Colonic mucosa (tissue), 4 donors: ENCODE results near the gene TINCR. TPM values are rescaled to one million over a fixed set of nuclear protein-coding genes. Genes with fewer than 3 reads are reported as not detected.

Source experiments
- DNase-seq: peaks from one replicate; pipeline ENCODE4 v3.0.0-alpha.2; 2020
- H3K27ac ChIP-seq: fragments of 200-600 bp; one replicate; pipeline ENCODE4 v1.8.0; 2021
- H3K27me3 ChIP-seq: fragments of 200-600 bp; one replicate; pipeline ENCODE4 v1.8.0; 2021
- H3K36me3 ChIP-seq: fragments of 200-600 bp; one replicate; pipeline ENCODE4 v1.8.0; 2021
- H3K4me1 ChIP-seq: fragments of 200-600 bp; one replicate; pipeline ENCODE4 v1.8.0; 2021; ENCODE audit warnings: mild to moderate bottlenecking
- H3K4me3 ChIP-seq: fragments of 200-600 bp; one replicate; pipeline ENCODE4 v1.8.0; 2021
- H3K9ac ChIP-seq, 2 donors: one replicate each; pipeline ENCODE4 v1.7.0; 2013; ENCODE audit warnings: control low read depth in 2 of 2, low read depth in 2 of 2, low read length in 2 of 2
- H3K9me3 ChIP-seq: fragments of 200-600 bp; one replicate; pipeline ENCODE4 v1.8.0; 2021
- intact Hi-C: fragments of 100-400 bp; cut with DNase I; formaldehyde crosslinking; loops from one replicate; pipeline ENCODE4 v1.14.1; 2022
- total RNA-seq, 2 donors: library from RNA; stranded (reverse); fragmentation: NEBNext Ultra II Directional in 1 of 2; extraction: Animal tissue kit (Norgen Biotek cat#: 25700) in 1 of 2; gene quantifications; one replicate each; pipeline ENCODE4 v1.2.1, GENCODE V29; 2021
- TF ChIP-seq, protein P1 (sequence below): fragments of 200-600 bp; IDR thresholded peaks from one replicate; pipeline ENCODE4 v1.8.0; 2022; ENCODE audit warnings: antibody characterized with exemption, mild to moderate bottlenecking
- donor health status: healthy.
- donor health status: DM: no; HTN: no; CAD: no.
- donor health status: DM: no; HTN: no; CAD: no.

Gene TINCR
- total RNA-seq, 2 donors from 2014 or later: 2.2 to 4.4 TPM

- intact Hi-C loops: no loop called here
- Histone ChIP-seq H3K9ac (no peak overlapping the region), H3K4me1 (no peaks in the 10 kb centered on the region), H3K27ac (no peak overlapping the region), H3K9me3 (no peaks in the 10 kb centered on the region), H3K4me3 (no peak overlapping the region), H3K27me3 (no peaks in the 10 kb centered on the region), H3K36me3 (no peaks in the 10 kb centered on the region)
- no peak for DNase-seq
- TF ChIP-seq, protein P1, sequence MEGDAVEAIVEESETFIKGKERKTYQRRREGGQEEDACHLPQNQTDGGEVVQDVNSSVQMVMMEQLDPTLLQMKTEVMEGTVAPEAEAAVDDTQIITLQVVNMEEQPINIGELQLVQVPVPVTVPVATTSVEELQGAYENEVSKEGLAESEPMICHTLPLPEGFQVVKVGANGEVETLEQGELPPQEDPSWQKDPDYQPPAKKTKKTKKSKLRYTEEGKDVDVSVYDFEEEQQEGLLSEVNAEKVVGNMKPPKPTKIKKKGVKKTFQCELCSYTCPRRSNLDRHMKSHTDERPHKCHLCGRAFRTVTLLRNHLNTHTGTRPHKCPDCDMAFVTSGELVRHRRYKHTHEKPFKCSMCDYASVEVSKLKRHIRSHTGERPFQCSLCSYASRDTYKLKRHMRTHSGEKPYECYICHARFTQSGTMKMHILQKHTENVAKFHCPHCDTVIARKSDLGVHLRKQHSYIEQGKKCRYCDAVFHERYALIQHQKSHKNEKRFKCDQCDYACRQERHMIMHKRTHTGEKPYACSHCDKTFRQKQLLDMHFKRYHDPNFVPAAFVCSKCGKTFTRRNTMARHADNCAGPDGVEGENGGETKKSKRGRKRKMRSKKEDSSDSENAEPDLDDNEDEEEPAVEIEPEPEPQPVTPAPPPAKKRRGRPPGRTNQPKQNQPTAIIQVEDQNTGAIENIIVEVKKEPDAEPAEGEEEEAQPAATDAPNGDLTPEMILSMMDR: no peak
Observed at GRCh38 chr19:5522106-5522505, 45.6 kb downstream of the TINCR start.

DNA sequence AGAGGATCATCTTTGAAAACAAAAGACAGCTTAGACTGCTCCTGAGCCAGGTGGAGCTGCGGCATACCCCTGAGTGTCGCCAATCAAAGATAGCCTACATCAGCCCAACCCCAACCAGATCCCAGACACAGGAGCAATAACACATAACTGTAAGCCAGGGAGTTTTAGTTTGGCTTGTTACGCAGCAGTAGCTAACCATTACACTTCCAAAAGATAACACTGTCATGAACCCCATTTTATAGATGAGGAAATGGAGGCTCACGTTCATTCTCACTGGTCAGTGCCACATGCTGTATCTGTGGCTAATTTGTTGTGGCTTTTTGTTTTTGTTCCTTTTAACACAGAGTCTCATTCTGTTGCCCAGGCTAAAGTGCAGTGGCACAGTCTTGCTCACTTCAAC is 47.3 kb downstream of the TINCR start:
- intact Hi-C loops: no loop called here
- TF ChIP-seq, protein P1: no peak

GRCh38 chr19:5519076-5519475 is 48.7 kb downstream of the TINCR start:
- H3K9ac ChIP-seq: no peak overlapping the region
- H3K9me3 ChIP-seq: no peaks in the 10 kb centered on the region
- no peaks in the 10 kb centered on the region for H3K4me1 ChIP-seq
- H3K36me3 ChIP-seq: no peaks in the 10 kb centered on the region
- H3K27me3 ChIP-seq: no peaks in the 10 kb centered on the region
- no peak for DNase-seq
- intact Hi-C loops: no loop called here
- no peak overlapping the region for H3K27ac ChIP-seq
- TF ChIP-seq, protein P1: no peak
- H3K4me3 ChIP-seq: no peak overlapping the region

More for the DNA sequence above, 47.3 kb downstream of the TINCR start:
- Histone ChIP-seq H3K9me3 (no peaks in the 10 kb centered on the region), H3K9ac (no peak overlapping the region), H3K27me3 (no peaks in the 10 kb centered on the region), H3K4me1 (no peaks in the 10 kb centered on the region), H3K27ac (no peak overlapping the region), H3K4me3 (no peak overlapping the region), H3K36me3 (no peaks in the 10 kb centered on the region)
- no peak for DNase-seq

- H3K27me3 ChIP-seq: no peaks in the 10 kb centered on the region
- TF ChIP-seq, protein P1: no peak
- intact Hi-C loops: no loop called here
- no peak overlapping the region for H3K9ac ChIP-seq
- H3K36me3 ChIP-seq: no peaks in the 10 kb centered on the region
- no peak overlapping the region for H3K4me3 ChIP-seq
- H3K4me1 ChIP-seq: no peaks in the 10 kb centered on the region
- H3K27ac ChIP-seq: no peak overlapping the region
- DNase-seq: no peak
- no peaks in the 10 kb centered on the region for H3K9me3 ChIP-seq
Observed at GRCh38 chr19:5515737-5516136, 52.0 kb downstream of the TINCR start.

DNA sequence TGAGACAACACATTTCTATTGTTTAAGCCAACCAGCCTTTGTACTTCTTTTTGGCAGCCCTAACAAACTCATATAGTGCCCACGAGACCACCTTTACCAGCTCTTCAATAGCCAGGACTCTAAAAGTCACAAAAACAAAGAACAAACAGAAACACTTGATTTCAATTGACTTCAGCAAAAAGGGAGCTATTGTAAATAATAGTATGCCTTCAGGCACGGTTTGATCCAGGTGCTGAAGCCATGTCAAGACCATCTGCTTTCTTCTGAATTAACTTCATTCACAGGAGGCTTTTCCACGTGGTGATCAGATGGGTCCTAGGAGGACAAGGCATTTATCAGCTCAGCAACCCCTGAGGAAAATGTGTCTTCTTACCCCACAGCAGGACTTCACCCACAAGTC is 53.8 kb downstream of the TINCR start:
- TF ChIP-seq, protein P1: no peak
- no peak overlapping the region for H3K27ac ChIP-seq
- intact Hi-C loops: no loop called here

DNA sequence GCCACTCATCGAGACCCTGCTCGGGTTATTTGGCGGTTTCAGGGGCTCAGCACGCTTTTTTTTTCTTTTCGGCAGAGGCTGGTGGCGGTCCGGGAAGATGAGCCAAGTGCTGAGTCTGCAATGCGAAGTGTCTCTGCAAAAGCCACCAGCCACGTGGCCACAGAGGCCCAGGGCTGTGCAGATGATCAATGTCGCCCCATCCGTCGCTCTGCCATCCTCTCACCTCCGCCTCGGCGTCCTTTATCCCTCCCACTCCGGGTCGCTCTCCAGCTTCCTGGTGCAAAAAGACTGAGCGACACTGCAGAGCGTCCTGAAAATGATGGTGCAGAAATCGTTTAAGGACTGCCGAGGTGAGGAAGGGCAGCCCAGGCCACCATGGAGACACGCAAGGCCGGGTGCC is 55.0 kb downstream of the TINCR start:
- intact Hi-C loops: no loop called here
- Histone ChIP-seq H3K36me3 (no peaks in the 10 kb centered on the region), H3K4me1 (no peaks in the 10 kb centered on the region), H3K27me3 (no peaks in the 10 kb centered on the region), H3K27ac (no peak overlapping the region), H3K9me3 (no peaks in the 10 kb centered on the region), H3K9ac (no peak overlapping the region), H3K4me3 (no peak overlapping the region)
- TF ChIP-seq, protein P1: no peak
- DNase-seq: no peak

More for the DNA sequence above, 53.8 kb downstream of the TINCR start:
- Histone ChIP-seq H3K27me3 (no peaks in the 10 kb centered on the region), H3K4me1 (no peaks in the 10 kb centered on the region), H3K9ac (no peak overlapping the region), H3K9me3 (no peaks in the 10 kb centered on the region), H3K4me3 (no peak overlapping the region), H3K36me3 (no peaks in the 10 kb centered on the region)
- DNase-seq: no peak
